GM12864 (cell line): ENCODE results near the gene CDC42EP4.

Experiments
- DNase-seq: peaks from one replicate; pipeline ENCODE4 v3.0.0-alpha.2; 2011; ENCODE audit warnings: low read depth
- H3K4me3 ChIP-seq: 2 replicates; pipeline ENCODE4 v1.5.1; 2011; ENCODE audit warnings: mild to moderate bottlenecking, low read depth, low read length, control low read depth
- CTCF ChIP-seq: IDR thresholded peaks from 2 replicates; pipeline ENCODE4 v1.5.1; 2011; ENCODE audit warnings: low read depth, mild to moderate bottlenecking, moderate library complexity, low read length, control low read depth, inconsistent platforms; ENCODE audit errors: missing control alignments

The CDC42EP4 gene

GRCh38 chr17:73297934-73298861 is 13.6 kb downstream of the CDC42EP4 start:
- TF ChIP-seq CTCF, result no peak
- DNase-seq, result no peak
- H3K4me3 ChIP-seq, result no peak overlapping the region

DNA sequence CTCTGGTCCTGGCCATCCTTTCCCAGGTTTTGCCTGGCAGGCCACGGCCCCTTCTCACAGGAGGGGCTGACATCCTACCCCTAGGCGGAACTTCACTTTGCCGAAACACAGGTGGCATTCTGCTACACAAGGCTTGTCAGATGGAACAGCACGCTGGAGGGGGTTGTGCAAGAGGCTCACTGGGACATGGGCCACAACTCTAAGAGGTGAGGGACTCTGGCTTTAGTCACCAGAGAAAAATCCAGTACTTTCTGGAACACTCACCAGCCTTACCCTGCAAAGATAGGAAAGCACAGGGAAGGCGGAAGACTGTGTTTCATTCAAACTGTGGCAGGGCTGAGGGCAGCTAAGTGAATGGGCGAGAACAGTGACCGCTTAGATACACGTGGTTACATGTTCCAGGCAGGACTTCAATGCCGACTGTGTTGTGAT is 18.3 kb downstream of the CDC42EP4 start:
- no peak for TF ChIP-seq CTCF
- no peak overlapping the region for H3K4me3 ChIP-seq
- DNase-seq, result no peak

GRCh38 chr17:73293031-73293430 is 18.8 kb downstream of the CDC42EP4 start:
- no peak overlapping the region for H3K4me3 ChIP-seq
- no peak for DNase-seq
- TF ChIP-seq CTCF, result no peak

- no peak for TF ChIP-seq CTCF
- no peak for DNase-seq
- H3K4me3 ChIP-seq, result no peak overlapping the region
These were observed 19.7 kb downstream of the CDC42EP4 start for GRCh38 chr17:73292031-73292531.

GRCh38 chr17:73291260-73291801 is 20.5 kb downstream of the CDC42EP4 start:
- H3K4me3 ChIP-seq, result peak overlapping the region; percentile 33
- TF ChIP-seq CTCF, result no peak
- DNase-seq, result no peak

DNA sequence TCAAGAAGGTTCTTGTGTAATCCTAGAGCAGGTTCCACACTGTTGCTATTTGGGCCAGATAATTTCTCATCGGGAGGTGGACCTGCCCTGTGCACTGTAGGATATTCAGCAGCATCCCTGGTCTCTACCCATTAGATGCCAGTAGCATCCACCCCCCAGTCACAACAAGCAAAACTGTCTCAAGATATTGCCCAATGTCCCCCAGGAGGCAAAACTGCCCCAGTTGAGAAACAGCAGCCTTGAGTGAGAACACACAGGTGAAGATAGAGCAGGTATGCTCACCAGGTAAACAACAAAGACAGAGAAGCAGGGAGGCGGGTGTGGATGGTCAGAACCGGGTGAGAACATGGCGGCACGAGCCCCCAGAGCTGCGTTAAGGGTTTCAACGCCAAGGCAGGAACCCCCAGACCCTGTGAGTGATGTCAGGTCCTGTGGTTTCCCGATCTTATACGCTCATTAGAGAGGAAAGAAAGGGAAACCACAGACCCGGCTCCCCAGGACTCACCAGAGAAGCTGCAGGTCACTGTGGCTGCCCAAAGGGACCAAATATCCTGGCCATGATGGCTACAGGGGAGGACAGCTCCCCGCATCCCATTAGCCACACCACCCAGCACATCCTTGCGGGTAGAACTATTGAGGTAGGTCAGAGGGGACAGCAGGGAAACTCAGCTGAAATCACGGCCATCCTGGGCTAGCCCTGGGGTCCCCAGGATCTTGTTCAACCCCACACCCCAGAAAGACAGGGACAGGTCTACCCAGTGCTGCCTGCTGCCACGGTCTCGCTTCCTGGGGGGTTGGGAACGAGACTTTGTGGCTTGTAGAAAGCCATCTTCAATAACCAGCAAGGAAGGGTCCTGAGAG is 21.2 kb downstream of the CDC42EP4 start:
- DNase-seq, result no peak
- H3K4me3 ChIP-seq, result peak overlapping the region; percentile 33
- no peak for TF ChIP-seq CTCF
